D341Med (cell line): ENCODE measurements around the gene S1PR2.
"Not testable (repeated sequence)": the region's sequence is repeated elsewhere in the genome, so short reads cannot be mapped to it uniquely, and the experiment has no call there.

Experiments used
- DNase-seq: peaks from one replicate; pipeline ENCODE4 v3.0.0; 2012; ENCODE audit warnings: low spot score

S1PR2 gene

DNA sequence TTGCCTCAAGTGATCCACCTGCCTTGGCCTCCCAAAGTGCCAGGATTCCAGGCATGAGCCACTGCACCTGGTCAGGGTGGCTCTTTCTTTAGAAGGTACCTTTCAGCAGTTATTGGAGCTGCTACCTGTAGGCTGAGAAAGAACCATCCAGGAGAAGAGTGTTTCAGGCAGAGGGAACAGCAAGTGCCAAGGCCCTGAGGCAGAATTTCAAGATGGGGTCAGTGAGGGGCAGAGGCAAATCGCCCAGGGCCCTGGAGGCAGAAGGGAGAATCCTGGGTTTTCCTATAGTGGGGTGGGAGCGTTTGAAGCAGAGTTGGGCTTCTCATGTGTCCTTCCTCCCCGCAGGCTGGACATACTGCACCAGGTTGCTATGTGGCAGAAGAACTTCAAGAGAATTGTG, 23.1 kb upstream of the S1PR2 start:
- DNase-seq, result no peak

- no peak for DNase-seq
Measured at GRCh38 chr19:10252707-10253106, 21.6 kb upstream of the S1PR2 start.

GRCh38 chr19:10251792-10252694, 20.9 kb upstream of the S1PR2 start, which contains the start of gene MRPL4:
TSS of gene MRPL4 (plus strand) at chr19:10252214. CDS start at chr19:10252254, 40 bp downstream.
- peak; percentile 95 for DNase-seq

GRCh38 chr19:10246511-10246910, 15.4 kb upstream of the S1PR2 start:
- DNase-seq, result no peak

DNA sequence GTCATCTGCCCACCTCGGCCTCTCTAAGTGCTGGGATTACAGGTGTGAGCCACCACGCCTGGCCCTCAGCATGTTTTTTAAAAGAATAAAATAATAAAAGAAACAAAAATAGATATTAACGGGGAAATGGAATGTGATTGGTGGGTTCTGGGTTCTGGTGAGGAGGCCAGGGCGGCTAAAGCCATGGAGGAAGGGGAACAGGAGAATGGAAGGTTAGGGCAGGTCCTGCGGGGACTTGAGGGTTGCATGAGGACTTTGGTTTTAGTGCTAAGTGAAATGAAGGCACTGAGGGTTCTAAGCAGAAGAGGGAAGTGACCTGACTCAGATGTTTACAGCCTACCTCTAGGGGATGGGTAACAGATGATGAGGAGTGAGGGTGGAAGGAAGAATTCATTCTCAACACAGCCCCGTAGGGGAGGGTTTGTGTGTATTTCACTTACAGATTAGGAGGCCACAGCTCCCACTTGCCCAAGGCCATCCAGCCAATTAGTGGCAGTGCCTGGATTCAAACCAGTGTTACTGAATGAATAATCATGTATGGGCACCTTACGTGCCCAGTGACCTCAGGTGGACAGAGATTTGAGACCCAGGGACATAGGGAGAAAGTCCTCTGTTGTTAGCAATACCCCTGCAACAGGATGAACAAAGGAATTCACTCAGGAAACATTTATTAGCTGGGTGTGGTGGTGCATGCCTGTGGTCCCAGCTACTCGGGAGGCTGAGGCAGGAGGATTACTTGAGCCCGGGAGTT, 14.2 kb upstream of the S1PR2 start:
- no peak for DNase-seq

GRCh38 chr19:10243606-10244005, 12.5 kb upstream of the S1PR2 start:
- DNase-seq, result no peak

- not testable (repeated sequence) for DNase-seq
Measured at GRCh38 chr19:10241826-10242449, 10.8 kb upstream of the S1PR2 start.

DNA sequence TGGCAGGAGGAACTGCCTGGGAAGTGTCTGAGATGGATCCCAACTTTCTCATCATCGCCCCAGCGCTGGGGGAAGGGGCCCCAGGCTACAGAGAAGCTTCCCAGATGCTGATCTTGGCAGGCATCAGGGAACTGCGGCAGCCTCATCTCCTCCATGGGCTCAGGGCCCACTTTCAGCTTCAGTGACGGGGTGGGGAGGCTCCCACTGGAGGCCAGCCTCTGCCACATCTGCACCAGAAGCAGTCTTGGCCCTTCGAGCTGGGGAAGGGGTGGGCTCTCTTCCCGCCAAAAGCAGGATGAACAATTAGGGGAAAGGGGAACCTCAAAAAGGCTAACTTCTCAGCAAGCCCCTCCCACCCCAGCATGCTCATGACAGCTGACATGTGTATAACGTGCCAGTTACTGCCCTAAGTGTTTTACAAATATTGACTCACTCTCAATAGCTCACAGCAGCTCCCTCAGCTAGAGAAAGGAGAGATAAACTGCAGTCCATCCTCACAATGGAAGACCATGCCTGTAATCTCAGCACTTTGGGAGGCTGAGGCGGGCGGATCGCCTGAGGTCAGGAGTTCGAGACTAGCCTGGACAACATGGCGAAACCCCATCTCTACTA, 7.1 kb upstream of the S1PR2 start:
- DNase-seq, result no peak

DNA sequence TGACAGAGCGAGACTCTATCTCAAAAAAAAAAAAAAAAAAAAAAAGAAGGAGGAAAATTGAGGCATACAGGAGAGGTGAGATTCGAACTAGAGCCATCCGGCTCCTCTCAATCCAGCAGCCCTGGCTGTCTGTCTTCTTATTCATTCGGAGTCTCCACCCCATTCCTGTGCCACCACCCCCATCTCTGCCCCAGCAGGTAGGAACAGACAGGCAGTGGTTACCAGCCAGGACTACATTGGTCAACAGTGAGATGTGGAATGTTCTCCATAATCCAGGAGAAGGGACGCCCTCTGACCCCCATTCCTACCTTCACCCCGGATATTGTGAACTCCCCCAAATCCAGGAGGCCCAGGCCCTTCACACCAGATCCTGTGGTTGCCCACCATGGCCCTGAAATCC, 6.6 kb upstream of the S1PR2 start:
- no peak for DNase-seq

GRCh38 chr19:10235409-10235808, 4.3 kb upstream of the S1PR2 start:
- DNase-seq, result not testable (repeated sequence)

DNA sequence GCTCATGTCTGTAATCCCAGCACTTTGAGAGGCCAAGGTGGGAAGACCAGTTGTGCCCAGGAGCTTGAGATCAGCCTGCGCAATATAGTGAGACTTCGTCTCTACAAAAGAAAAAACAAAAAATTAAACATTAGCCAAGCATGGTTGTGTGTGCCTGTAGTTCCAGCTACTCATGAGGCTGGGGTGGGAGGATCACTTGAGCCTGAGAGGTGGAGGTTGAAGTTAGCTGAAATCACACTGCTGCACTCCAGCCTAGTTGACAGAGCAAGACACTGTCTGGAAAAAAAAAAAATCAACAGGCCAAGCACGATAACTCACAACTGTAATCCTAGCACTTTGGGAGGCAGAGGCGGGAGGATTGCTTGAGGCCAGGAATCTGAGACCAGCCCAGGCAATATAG, 3.9 kb upstream of the S1PR2 start:
- no peak for DNase-seq

DNA sequence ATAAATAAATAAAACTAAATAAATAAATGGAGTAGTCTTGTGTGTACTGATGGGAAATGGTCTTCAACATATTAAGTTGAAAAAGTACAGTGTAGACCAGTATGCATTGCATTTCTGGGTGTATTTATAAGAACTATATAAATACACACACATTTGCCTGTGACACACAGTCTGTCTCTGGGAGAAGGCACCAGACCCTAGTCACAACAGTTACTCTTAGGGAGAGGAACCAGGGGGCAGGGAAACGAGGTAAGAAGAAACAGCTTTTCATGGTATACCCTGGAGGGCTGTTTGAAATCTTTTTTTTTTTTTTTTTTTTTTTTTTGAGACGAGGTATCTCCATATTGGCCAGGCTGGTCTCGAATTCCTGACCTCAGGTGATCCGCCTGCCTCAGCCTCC, 2.8 kb upstream of the S1PR2 start:
- no peak for DNase-seq

DNA sequence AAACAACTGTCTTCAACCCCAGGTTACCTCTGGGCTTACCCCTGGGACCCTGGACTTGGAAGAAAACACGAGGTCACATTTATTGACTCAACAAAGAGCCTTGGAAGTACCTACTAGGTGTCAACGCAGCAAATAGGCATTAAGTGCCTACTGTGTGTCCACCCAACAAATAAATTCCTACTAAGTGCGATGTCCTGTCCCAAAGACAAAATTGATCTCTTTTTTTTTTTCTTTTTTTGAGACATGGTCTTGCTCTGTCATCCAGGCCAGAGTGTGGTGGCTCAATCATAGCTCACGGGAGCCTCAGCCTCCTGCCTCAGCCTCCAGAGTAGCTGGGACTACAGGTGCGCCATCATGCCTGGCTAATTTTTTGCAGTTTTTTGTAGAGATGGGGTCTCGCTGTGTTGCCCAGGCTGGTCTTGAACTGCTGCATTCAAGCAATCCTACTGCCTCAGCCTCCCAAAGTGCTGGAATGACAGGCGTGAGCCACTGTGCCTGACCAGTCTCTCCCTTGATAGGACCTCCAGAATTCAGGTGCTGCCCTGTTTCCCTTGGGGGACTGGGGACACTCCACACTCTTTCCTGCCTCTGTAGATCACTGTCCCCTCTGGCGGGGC, 589 bp upstream of the S1PR2 start:
- DNase-seq, result no peak

DNA sequence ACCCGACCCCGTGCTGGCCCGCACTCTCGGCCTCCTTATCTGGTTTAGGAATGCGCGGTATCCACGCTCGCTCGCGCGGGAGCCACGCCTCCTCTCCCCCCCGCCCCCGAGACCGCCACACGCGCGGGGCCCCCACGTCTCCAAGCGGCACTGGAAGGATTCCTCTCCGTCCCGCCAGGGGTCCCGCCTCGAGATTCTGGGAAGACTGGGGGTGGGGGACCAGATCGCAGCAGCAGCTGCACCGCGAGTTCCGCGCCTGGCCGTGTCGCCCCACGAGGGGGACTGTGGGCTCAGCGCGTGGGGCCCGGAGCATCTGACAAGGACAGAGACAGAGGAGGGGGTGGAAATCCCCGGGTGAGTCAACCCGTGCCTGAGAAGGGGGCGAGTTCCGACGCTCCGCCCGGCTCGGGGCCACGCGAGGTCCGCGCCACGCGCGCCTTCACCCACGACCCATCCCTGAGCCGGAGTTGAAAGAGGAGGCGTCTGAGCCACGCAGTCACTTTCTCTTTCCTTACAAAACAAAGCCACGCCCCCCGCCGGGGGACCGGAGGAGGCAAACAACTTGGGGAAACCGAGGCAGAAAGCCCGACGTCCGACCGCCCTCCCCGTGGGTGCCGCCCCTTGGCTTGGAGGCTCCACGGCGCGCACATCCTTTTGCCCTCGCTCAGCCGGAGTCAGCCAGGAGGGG, 814 bp downstream of the S1PR2 start:
- no peak for DNase-seq

- no peak for DNase-seq
Measured at GRCh38 chr19:10228920-10229319, 2.2 kb downstream of the S1PR2 start.

DNA sequence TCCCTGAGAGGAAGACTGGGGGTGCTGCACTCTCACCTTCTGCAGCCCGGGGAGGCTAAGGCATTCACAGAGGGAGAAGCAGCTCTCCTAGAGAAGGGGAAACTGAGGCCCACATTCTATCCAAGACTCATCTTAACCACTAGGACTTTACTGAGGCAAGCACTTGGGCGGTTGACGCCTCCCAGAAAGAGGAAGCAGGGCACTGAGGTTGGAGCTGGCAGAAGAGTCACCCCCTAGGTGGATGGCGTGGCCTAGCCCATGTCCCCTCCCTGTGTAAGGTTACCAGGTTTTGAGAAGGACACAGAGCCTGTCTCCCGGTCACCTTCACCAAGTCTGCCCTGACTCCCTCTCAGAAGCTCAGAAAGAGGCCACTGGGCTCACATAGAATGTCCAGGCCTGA, 2.7 kb downstream of the S1PR2 start:
- no peak for DNase-seq

DNA sequence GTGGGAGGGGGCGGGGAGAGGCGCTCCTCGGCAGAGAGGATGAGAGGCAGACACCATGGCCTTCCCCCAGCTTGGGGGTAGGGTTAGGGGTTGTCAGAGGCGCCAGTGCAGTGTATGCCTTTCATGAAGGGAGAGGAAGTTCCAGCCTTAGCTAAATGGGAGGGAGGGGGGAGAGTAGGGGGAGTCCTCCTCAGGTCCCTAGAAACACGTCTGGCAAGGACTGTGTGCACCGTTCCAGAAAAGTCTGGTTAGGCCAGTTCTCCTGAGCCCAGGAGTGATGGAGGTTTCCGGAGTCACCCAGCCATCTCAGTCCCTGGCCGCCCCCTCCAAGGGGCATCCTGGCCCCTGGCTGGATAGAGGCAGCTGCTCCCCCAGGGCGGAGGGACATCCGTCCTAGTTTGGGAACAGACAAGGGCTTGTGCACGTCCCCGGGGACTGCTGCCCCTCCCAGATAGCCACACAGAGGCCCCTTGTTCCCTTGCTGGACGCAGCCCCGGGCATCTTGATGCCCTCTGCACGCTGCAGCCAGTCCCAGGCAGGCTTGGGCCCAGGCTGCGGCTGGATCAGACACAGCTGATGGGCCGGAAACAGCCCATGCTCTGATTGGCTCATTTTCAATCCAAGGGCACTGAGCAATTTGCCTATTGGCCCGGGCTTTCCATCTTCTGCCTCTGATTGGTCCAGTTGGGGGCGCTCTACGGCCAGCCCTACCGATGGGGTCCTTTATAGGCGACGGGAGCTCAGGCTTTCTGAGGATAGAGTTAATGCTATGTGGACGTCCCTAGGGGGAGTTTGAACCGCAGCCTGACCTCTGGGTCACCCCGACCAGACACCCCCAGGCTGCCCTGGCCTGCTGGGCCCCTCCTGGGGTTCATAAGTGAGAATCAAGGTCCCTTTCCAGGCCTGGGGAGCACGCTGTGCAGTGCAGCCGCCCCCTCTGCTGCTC, 3.8 kb downstream of the S1PR2 start:
- DNase-seq, result no peak

DNA sequence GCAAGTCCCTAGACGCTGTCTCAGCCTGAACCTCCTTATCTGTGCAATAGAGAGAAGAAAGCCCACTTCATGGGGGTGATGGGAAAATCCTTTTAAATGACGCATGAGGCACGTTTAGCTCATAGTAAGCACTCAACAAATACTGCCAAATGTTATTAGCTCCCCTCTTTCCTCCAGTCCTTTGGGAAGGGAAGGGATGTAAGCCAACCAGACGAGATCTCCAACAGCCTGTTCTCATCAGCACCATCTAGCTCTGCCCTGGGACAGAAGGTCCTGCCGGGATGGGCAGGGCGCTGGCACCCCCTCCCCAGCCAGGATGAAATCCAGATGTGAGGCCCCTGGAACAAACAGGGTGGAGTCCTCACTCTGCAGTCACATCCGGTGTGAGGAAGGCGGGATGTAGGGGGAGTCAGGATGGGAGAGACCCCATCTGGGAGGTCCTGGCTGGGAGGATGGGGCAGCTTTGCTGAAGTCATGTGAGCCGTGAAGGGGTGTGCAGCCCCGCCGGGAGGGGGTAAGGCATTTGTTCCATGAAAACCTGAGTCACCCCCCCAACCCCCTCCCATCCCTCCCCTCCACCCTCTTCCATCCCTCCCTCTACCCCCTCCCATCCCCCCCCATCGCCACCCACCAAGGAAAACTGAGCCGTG, 4.6 kb downstream of the S1PR2 start:
- no peak for DNase-seq

DNA sequence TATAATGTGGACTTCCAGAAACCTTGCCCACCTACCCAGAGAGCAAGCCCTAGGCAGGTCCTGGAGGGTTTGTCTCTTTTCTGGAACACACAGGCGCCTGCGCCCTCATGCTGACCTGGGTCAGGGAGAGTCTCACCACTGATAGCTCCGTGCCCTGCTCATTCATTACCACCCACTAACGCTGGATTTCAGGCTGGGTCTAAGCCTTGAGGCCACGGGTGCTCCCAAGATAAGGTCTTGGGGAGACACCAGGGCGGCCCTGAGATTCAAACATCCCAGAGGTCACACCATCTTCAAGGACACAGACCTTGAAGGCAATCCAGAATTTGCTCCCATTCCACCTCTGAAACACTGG, 5.1 kb downstream of the S1PR2 start:
- DNase-seq, result no peak

- DNase-seq, result no peak
Measured at GRCh38 chr19:10224337-10224736, 6.8 kb downstream of the S1PR2 start.
